Stimulated activated memory B cell treated with anti-CD40 and anti-IgM and Interleukin-4, amounts not matched to agents 10 μg/mL and 1 μg/mL and 100 μg/mL, for 72 hours (primary cell): Measurements from ENCODE around the gene KCNN3.

Experiments used
- ATAC-seq: fragments of 150-1000 bp; cut with Tn5 transposase; 2 replicates; pipeline ENCODE4 v1.10.0; 2021
- H3K27ac Mint-ChIP-seq: one replicate; pipeline ENCODE4 v1.8.0; 2022; ENCODE audit warnings: mild to moderate bottlenecking, mixed read lengths
- H3K27me3 Mint-ChIP-seq: one replicate; pipeline ENCODE4 v1.8.0; 2022; ENCODE audit warnings: mixed read lengths
- H3K36me3 Mint-ChIP-seq: one replicate; pipeline ENCODE4 v1.8.0; 2022; ENCODE audit warnings: mixed read lengths
- H3K4me1 Mint-ChIP-seq: one replicate; pipeline ENCODE4 v1.8.0; 2022; ENCODE audit warnings: mixed read lengths
- H3K4me3 Mint-ChIP-seq: one replicate; pipeline ENCODE4 v1.8.0; 2022; ENCODE audit warnings: mild to moderate bottlenecking, moderate library complexity, mixed read lengths
- H3K9me3 Mint-ChIP-seq: one replicate; pipeline ENCODE4 v1.8.0; 2022; ENCODE audit warnings: mixed read lengths

Gene KCNN3

GRCh38 chr1:154745286-154745731 is 124.8 kb downstream of the KCNN3 start:
- peaks cover 3% of the 10 kb centered on the region for H3K9me3 Mint-ChIP-seq
- H3K36me3 Mint-ChIP-seq: no peaks in the 10 kb centered on the region
- no peak overlapping the region for H3K4me3 Mint-ChIP-seq
- peaks cover 76% of the 10 kb centered on the region for H3K27me3 Mint-ChIP-seq
- no peak overlapping the region for H3K27ac Mint-ChIP-seq
- no peak for ATAC-seq
- H3K4me1 Mint-ChIP-seq: peaks cover 17% of the 10 kb centered on the region

- peaks cover 3% of the 10 kb centered on the region for H3K9me3 Mint-ChIP-seq
- H3K4me1 Mint-ChIP-seq: peaks cover 17% of the 10 kb centered on the region
- H3K27me3 Mint-ChIP-seq: peaks cover 72% of the 10 kb centered on the region
- H3K27ac Mint-ChIP-seq: no peak overlapping the region
- H3K36me3 Mint-ChIP-seq: no peaks in the 10 kb centered on the region
- H3K4me3 Mint-ChIP-seq: no peak overlapping the region
- no peak for ATAC-seq
Measured at GRCh38 chr1:154744352-154745035, 125.6 kb downstream of the KCNN3 start.

- Mint-ChIP-seq H3K4me1 (peaks cover 15% of the 10 kb centered on the region), H3K27ac (no peak overlapping the region), H3K36me3 (no peaks in the 10 kb centered on the region), H3K9me3 (peaks cover 3% of the 10 kb centered on the region), H3K4me3 (no peak overlapping the region), H3K27me3 (peaks cover 72% of the 10 kb centered on the region)
- no peak for ATAC-seq
Measured at GRCh38 chr1:154743526-154744036, 126.5 kb downstream of the KCNN3 start.

GRCh38 chr1:154742606-154743005 is 127.5 kb downstream of the KCNN3 start:
- ATAC-seq: no peak
- H3K9me3 Mint-ChIP-seq: peaks cover 3% of the 10 kb centered on the region
- no peak overlapping the region for H3K4me3 Mint-ChIP-seq
- H3K36me3 Mint-ChIP-seq: no peaks in the 10 kb centered on the region
- H3K4me1 Mint-ChIP-seq: peaks cover 6% of the 10 kb centered on the region
- H3K27me3 Mint-ChIP-seq: peaks cover 72% of the 10 kb centered on the region
- H3K27ac Mint-ChIP-seq: no peak overlapping the region

GRCh38 chr1:154741741-154742495 is 128.2 kb downstream of the KCNN3 start:
- no peak for ATAC-seq
- Mint-ChIP-seq H3K27ac (no peak overlapping the region), H3K4me1 (no peaks in the 10 kb centered on the region), H3K27me3 (peaks cover 72% of the 10 kb centered on the region), H3K4me3 (no peak overlapping the region), H3K9me3 (peaks cover 3% of the 10 kb centered on the region), H3K36me3 (no peaks in the 10 kb centered on the region)

GRCh38 chr1:154741327-154741726 is 128.8 kb downstream of the KCNN3 start:
- Mint-ChIP-seq H3K27ac (no peak overlapping the region), H3K9me3 (peaks cover 3% of the 10 kb centered on the region), H3K27me3 (peaks cover 70% of the 10 kb centered on the region), H3K4me3 (no peak overlapping the region), H3K4me1 (no peaks in the 10 kb centered on the region), H3K36me3 (no peaks in the 10 kb centered on the region)
- ATAC-seq: no peak

GRCh38 chr1:154739654-154740053 is 130.4 kb downstream of the KCNN3 start:
- Mint-ChIP-seq H3K36me3 (no peaks in the 10 kb centered on the region), H3K27ac (no peak overlapping the region), H3K4me1 (no peaks in the 10 kb centered on the region), H3K4me3 (no peak overlapping the region), H3K9me3 (peaks cover 3% of the 10 kb centered on the region), H3K27me3 (peaks cover 71% of the 10 kb centered on the region)
- ATAC-seq: no peak

GRCh38 chr1:154736841-154737240 is 133.2 kb downstream of the KCNN3 start:
- no peaks in the 10 kb centered on the region for H3K4me1 Mint-ChIP-seq
- no peak overlapping the region for H3K4me3 Mint-ChIP-seq
- H3K27me3 Mint-ChIP-seq: peaks cover 75% of the 10 kb centered on the region
- ATAC-seq: no peak
- H3K9me3 Mint-ChIP-seq: peaks cover 3% of the 10 kb centered on the region
- H3K36me3 Mint-ChIP-seq: no peaks in the 10 kb centered on the region
- H3K27ac Mint-ChIP-seq: no peak overlapping the region

- Mint-ChIP-seq H3K4me3 (no peak overlapping the region), H3K36me3 (no peaks in the 10 kb centered on the region), H3K27ac (no peak overlapping the region), H3K4me1 (no peaks in the 10 kb centered on the region), H3K27me3 (peaks cover 73% of the 10 kb centered on the region), H3K9me3 (no peaks in the 10 kb centered on the region)
- ATAC-seq: no peak
Measured at GRCh38 chr1:154735804-154736168, 134.3 kb downstream of the KCNN3 start.

GRCh38 chr1:154735061-154735803 is 134.8 kb downstream of the KCNN3 start:
- no peaks in the 10 kb centered on the region for H3K36me3 Mint-ChIP-seq
- no peak overlapping the region for H3K27ac Mint-ChIP-seq
- no peak for ATAC-seq
- H3K4me1 Mint-ChIP-seq: no peaks in the 10 kb centered on the region
- H3K27me3 Mint-ChIP-seq: peaks cover 73% of the 10 kb centered on the region
- no peak overlapping the region for H3K4me3 Mint-ChIP-seq
- H3K9me3 Mint-ChIP-seq: no peaks in the 10 kb centered on the region

GRCh38 chr1:154733621-154734020 is 136.5 kb downstream of the KCNN3 start:
- H3K4me3 Mint-ChIP-seq: no peak overlapping the region
- no peak for ATAC-seq
- H3K36me3 Mint-ChIP-seq: no peaks in the 10 kb centered on the region
- H3K27me3 Mint-ChIP-seq: peaks cover 72% of the 10 kb centered on the region
- no peaks in the 10 kb centered on the region for H3K9me3 Mint-ChIP-seq
- H3K4me1 Mint-ChIP-seq: no peaks in the 10 kb centered on the region
- H3K27ac Mint-ChIP-seq: no peak overlapping the region

GRCh38 chr1:154730986-154731489 is 139.0 kb downstream of the KCNN3 start:
- Mint-ChIP-seq H3K4me1 (peaks cover 4% of the 10 kb centered on the region), H3K9me3 (no peaks in the 10 kb centered on the region), H3K27me3 (peaks cover 74% of the 10 kb centered on the region), H3K27ac (no peak overlapping the region), H3K4me3 (no peak overlapping the region), H3K36me3 (no peaks in the 10 kb centered on the region)
- ATAC-seq: no peak

- no peaks in the 10 kb centered on the region for H3K36me3 Mint-ChIP-seq
- H3K4me3 Mint-ChIP-seq: no peak overlapping the region
- no peaks in the 10 kb centered on the region for H3K9me3 Mint-ChIP-seq
- no peak for ATAC-seq
- peaks cover 5% of the 10 kb centered on the region for H3K4me1 Mint-ChIP-seq
- peaks cover 74% of the 10 kb centered on the region for H3K27me3 Mint-ChIP-seq
- H3K27ac Mint-ChIP-seq: no peak overlapping the region
Measured at GRCh38 chr1:154730259-154730658, 139.8 kb downstream of the KCNN3 start.

GRCh38 chr1:154729577-154729976 is 140.5 kb downstream of the KCNN3 start:
- no peak overlapping the region for H3K27ac Mint-ChIP-seq
- H3K4me3 Mint-ChIP-seq: no peak overlapping the region
- H3K4me1 Mint-ChIP-seq: peaks cover 5% of the 10 kb centered on the region
- ATAC-seq: no peak
- no peaks in the 10 kb centered on the region for H3K36me3 Mint-ChIP-seq
- peaks cover 68% of the 10 kb centered on the region for H3K27me3 Mint-ChIP-seq
- no peaks in the 10 kb centered on the region for H3K9me3 Mint-ChIP-seq

GRCh38 chr1:154729031-154729442 is 141.0 kb downstream of the KCNN3 start:
- peaks cover 5% of the 10 kb centered on the region for H3K4me1 Mint-ChIP-seq
- H3K36me3 Mint-ChIP-seq: no peaks in the 10 kb centered on the region
- H3K4me3 Mint-ChIP-seq: no peak overlapping the region
- ATAC-seq: no peak
- H3K27me3 Mint-ChIP-seq: peaks cover 63% of the 10 kb centered on the region
- H3K27ac Mint-ChIP-seq: no peak overlapping the region
- H3K9me3 Mint-ChIP-seq: no peaks in the 10 kb centered on the region
